GM12872 (cell line): ENCODE data around the gene POLD4.

Experiments used
- TF ChIP-seq, protein P1 (sequence below): IDR thresholded peaks from 3 replicates; pipeline ENCODE4 v1.5.1; 2011; ENCODE audit warnings: low read depth, mild to moderate bottlenecking, low read length, moderate library complexity; ENCODE audit not compliant: insufficient read depth

The POLD4 gene

DNA sequence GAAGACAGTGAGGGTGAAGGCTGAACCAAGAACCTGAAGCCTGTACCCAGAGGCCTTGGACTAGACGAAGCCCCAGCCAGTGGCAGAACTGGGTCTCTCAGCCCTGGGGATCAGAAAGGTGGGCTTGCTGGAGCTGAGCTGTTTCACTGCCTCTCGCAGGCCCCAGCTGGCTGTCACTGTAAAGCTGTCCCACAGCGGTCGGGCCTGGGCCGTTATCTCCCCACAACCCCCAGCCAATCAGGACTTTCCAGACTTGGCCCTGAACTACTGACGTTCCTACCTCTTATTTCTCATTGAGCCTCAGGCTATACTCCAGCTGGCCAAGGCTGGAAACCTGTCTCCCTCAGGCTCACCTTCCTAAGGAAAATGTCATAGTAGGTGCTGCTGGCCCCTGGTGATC lies 44.2 kb upstream of the POLD4 start:
- TF ChIP-seq, protein P1, sequence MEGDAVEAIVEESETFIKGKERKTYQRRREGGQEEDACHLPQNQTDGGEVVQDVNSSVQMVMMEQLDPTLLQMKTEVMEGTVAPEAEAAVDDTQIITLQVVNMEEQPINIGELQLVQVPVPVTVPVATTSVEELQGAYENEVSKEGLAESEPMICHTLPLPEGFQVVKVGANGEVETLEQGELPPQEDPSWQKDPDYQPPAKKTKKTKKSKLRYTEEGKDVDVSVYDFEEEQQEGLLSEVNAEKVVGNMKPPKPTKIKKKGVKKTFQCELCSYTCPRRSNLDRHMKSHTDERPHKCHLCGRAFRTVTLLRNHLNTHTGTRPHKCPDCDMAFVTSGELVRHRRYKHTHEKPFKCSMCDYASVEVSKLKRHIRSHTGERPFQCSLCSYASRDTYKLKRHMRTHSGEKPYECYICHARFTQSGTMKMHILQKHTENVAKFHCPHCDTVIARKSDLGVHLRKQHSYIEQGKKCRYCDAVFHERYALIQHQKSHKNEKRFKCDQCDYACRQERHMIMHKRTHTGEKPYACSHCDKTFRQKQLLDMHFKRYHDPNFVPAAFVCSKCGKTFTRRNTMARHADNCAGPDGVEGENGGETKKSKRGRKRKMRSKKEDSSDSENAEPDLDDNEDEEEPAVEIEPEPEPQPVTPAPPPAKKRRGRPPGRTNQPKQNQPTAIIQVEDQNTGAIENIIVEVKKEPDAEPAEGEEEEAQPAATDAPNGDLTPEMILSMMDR: no peak

DNA sequence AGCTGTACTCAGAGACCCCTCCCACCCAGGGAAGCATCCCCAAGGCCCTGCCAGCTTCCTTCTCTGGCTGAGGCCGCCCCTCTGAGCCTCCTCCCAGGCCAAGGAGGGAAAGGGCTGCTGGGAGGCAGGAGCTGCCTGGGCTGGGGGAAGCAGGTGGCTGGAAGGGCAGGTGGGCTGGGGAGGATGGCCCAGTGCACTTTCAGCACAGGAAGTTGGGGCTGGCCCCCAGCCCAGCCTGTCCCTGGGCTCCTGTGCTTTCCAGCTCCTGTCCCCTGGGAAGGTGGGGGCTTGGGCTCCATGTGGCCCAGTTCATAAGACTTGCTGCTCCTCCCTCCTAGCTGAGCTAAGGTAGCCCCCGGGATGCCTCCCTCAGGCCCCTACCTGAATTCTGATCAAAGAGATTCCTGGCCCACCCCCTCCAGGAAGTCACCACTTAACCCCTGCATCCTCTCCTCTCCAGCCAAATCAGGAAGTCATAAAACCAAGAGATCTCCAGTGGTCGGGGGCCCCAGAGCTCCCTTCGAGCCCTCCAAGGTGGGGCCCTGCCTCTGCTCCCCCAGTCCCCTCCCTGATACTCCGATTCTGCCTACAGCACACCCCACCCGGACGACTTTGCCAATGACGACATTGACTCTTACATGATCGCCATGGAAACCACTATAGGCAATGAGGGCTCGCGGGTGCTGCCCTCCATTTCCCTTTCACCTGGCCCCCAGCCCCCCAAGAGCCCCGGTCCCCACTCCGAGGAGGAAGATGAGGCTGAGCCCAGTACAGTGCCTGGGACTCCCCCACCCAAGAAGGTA lies 43.4 kb upstream of the POLD4 start:
- TF ChIP-seq, protein P1: no peak

DNA sequence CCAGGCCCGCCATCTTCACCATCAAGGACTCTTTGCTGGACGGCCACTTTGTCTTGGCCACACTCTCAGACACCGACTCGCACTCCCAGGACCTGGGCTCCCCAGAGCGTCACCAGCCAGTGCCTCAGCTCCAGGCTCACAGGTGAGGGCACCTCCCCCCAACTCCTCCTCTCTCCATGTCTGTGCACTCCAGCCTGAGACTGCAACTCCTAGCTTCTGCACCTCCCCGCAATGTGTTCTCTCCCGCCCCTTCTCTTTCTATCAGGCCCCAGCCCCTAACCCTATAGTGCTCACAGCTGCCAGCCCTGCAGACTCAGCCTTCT lies 42.9 kb upstream of the POLD4 start:
- TF ChIP-seq, protein P1: no peak

- TF ChIP-seq, protein P1: no peak
These were observed 42.4 kb upstream of the POLD4 start for GRCh38 chr11:67395555-67396258.

DNA sequence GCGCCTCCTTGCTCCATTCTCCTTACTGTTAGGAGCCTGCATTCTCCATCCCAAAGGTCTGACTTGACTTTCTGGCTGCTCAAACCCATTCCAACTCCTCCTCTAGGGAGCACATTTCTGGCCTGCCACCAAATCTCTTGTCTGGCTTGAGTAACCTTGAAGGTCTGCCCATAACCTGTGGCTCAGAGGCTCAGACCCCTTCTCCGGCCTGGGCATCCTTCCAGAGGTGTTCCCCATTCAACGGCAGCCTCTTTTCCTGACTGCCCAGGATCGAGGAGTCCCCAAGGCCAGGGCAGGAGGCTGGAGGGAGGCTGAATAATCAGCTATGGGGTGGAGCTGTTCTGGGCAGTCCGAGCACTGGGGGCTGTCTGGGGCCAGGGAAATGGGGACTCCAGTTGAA lies 40.6 kb upstream of the POLD4 start:
- TF ChIP-seq, protein P1: no peak

DNA sequence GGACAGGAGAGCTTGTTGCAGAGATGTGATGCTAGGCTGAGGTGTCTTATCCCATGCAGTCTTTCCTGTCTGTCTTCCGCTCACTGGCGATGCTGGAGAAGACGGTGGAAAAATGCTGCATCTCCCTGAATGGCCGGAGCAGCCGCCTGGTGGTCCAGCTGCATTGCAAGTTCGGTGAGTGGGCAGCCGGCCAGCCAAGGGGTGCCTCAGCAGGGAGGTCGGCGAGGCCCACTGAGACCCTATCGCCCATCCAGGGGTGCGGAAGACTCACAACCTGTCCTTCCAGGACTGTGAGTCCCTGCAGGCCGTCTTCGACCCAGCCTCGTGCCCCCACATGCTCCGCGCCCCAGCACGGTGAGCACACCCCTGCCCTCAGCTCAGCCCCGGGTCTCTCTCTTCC lies 40.1 kb upstream of the POLD4 start:
- TF ChIP-seq, protein P1: no peak

DNA sequence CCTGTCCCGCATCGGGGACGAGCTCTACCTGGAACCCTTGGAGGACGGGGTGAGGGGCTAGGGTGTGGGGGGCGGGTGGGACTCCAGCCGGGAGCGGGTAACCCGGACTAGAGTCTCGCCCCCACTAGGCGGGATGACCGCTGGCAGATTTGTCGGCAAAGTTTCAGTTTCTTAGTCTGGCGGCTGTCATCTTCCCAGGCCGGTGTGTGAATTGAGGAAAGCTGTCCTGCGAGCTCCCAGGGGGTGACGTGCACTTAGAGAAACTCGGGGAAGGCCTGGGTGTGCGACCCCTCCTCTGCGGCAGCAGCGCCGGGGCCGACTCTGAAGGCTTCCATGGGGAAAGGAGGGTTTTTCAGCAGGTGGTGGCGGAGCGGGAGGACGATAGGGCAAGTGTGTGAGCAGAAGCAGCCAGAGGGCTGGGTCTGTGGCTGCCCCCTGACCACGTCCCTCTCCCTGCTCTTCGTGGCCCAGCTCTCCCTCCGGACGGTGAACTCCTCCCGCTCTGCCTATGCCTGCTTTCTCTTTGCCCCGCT lies 38.9 kb upstream of the POLD4 start:
- TF ChIP-seq, protein P1: no peak
